ENCODE measurements around the gene CALML5.
A peak's percentile ranks its signal among the peaks of the same experiment; 100 is the strongest.

The CALML5 gene

GRCh38 chr10:5514226-5514850 lies 15.0 kb upstream of the CALML5 start:
- DNase-seq, result no peak

- no peak for DNase-seq
Measured at GRCh38 chr10:5512881-5513612, 13.7 kb upstream of the CALML5 start.

- no peak for DNase-seq
Measured at GRCh38 chr10:5512331-5512730, 13.0 kb upstream of the CALML5 start.

GRCh38 chr10:5511885-5512280 lies 12.5 kb upstream of the CALML5 start:
- no peak for DNase-seq

GRCh38 chr10:5511231-5511884 lies 12.0 kb upstream of the CALML5 start:
- DNase-seq, result no peak

- DNase-seq, result no peak
Measured at GRCh38 chr10:5510281-5511072, 11.1 kb upstream of the CALML5 start.

- no peak for DNase-seq
Measured at GRCh38 chr10:5509691-5510090, 10.3 kb upstream of the CALML5 start.

- DNase-seq, result no peak
Measured at GRCh38 chr10:5509236-5509635, 9.9 kb upstream of the CALML5 start.

GRCh38 chr10:5508786-5509185 lies 9.4 kb upstream of the CALML5 start:
- no peak for DNase-seq

GRCh38 chr10:5508161-5508604 lies 8.8 kb upstream of the CALML5 start:
- no peak for DNase-seq

- DNase-seq, result no peak
Measured at GRCh38 chr10:5507649-5508131, 8.3 kb upstream of the CALML5 start.

GRCh38 chr10:5506751-5507648 lies 7.6 kb upstream of the CALML5 start:
- DNase-seq, result no peak

- DNase-seq, result no peak
Measured at GRCh38 chr10:5506246-5506645, 6.9 kb upstream of the CALML5 start.

GRCh38 chr10:5504146-5505072 lies 5.0 kb upstream of the CALML5 start:
- DNase-seq, result peak; percentile 7

GRCh38 chr10:5503477-5503835 lies 4.1 kb upstream of the CALML5 start:
- DNase-seq, result peak; percentile 65

- DNase-seq, result no peak
Measured at GRCh38 chr10:5502571-5503476, 3.5 kb upstream of the CALML5 start.

GRCh38 chr10:5502061-5502521 lies 2.7 kb upstream of the CALML5 start:
- peak; percentile 8 for DNase-seq

GRCh38 chr10:5500910-5501309 lies 1.5 kb upstream of the CALML5 start:
- DNase-seq, result no peak

GRCh38 chr10:5500162-5500670 lies 846 bp upstream of the CALML5 start:
- DNase-seq, result no peak

Data from DMS79 treated with DMSO at 0.1 percent for 48 hours (cell line).